K562 (cell line): ENCODE results near the gene PPP1R9B. TPM values are rescaled to one million over a fixed set of nuclear protein-coding genes. Genes with fewer than 3 reads are reported as not detected.
A peak's percentile ranks its signal among the peaks of the same experiment; 100 is the strongest.

Experiments
- ATAC-seq: fragments of 200-7000 bp; cut with Tn5 transposase; 3 replicates; pipeline ENCODE4 v1.9.1; 2020; ENCODE audit warnings: moderate library complexity
- BruUV-seq: library from RNA; stranded (reverse); fragments of 400-500 nt; replicated peaks from 2 replicates; lab custom pipeline; 2021; lab: Mats Ljungman, UMichigan
- CTCF ChIA-PET: fragments of 300-600 bp; formaldehyde crosslinking; extraction: SDS; loops from one replicate; lab custom pipeline; 2021; ENCODE audit warnings: low intra/inter-chr PET ratio; lab: Yijun Ruan, JAX
- POLR2A ChIA-PET: fragments of 300-600, 350-650 bp; sonication (Branson Sonifier 250); formaldehyde crosslinking; extraction: SDS; loops from one replicate; lab custom pipeline; 2021; ENCODE audit warnings: antibody characterized with exemption, inconsistent platforms; lab: Yijun Ruan, JAX
- DNase-seq, 4 experiments: peaks; one replicate each; pipeline versions ENCODE4 v3.0.0 to v3.0.0-alpha.2; 2011 to 2018; ENCODE audit warnings: low spot score in 3 of 4, mixed read lengths in 3 of 4; ENCODE audit errors: extremely low read depth in 1 of 4
- FAIRE-seq: peaks from 2 replicates; lab custom pipeline; 2011; peaks lifted over from hg19 to GRCh38; lab: Jason Lieb, UNC
- H2AFZ ChIP-seq: 2 replicates; pipeline ENCODE4 v1.6.0; 2011; ENCODE audit warnings: low read depth, low read length, control low read depth, inconsistent platforms
- H3K27ac ChIP-seq: fragments of 200-600 bp; 3 replicates; pipeline ENCODE4 v1.8.0; 2011; ENCODE audit warnings: low read depth, mild to moderate bottlenecking, control low read depth, inconsistent platforms, low read length, moderate library complexity, mixed read lengths; ENCODE audit errors: extremely low read depth
- H3K27me3 ChIP-seq, 2 experiments: fragments of 300-600 bp in 1 of 2; 2 replicates in 1 of 2; 3 replicates in 1 of 2; pipeline versions ENCODE4 v1.6.0 to v1.8.0; 2011; ENCODE audit warnings: inconsistent platforms in 2 of 2, low read length in 2 of 2, mild to moderate bottlenecking in 1 of 2, mixed read lengths in 1 of 2, moderate library complexity in 1 of 2; ENCODE audit not compliant: control insufficient read depth in 2 of 2, insufficient read depth in 2 of 2
- H3K36me3 ChIP-seq: fragments of 300-600 bp; 3 replicates; pipeline ENCODE4 v1.8.0; 2011; ENCODE audit warnings: mild to moderate bottlenecking, low read length, inconsistent platforms; ENCODE audit not compliant: control insufficient read depth, insufficient read depth
- H3K4me1 ChIP-seq, 2 experiments: fragments of 200-600 bp in 1 of 2; replicated peaks in 1 of 2; 2 replicates in 1 of 2; 3 replicates in 1 of 2; pipeline versions ENCODE4 v1.5.1 to v1.8.0; 2011; ENCODE audit warnings: inconsistent platforms in 2 of 2, low read length in 2 of 2, mild to moderate bottlenecking in 1 of 2, mixed read lengths in 1 of 2, moderate library complexity in 1 of 2; ENCODE audit not compliant: control insufficient read depth in 2 of 2, insufficient read depth in 2 of 2
- H3K4me2 ChIP-seq: 2 replicates; pipeline ENCODE4 v1.6.1; 2011; ENCODE audit warnings: low read length, control low read depth, inconsistent platforms, mixed read lengths; ENCODE audit not compliant: insufficient read depth
- H3K4me3 ChIP-seq: fragments of 200-600 bp; sonication (generic), shearing (Covaris generic); 2 replicates; pipeline ENCODE4 v1.5.1; 2016; ENCODE audit warnings: control low read depth, inconsistent platforms
- H3K79me2 ChIP-seq: fragments of 200-600 bp; 3 replicates; pipeline ENCODE4 v1.8.0; 2011; ENCODE audit warnings: low read length, inconsistent platforms; ENCODE audit not compliant: control insufficient read depth, insufficient read depth
- H3K9ac ChIP-seq, 2 experiments: 2 replicates each; pipeline versions ENCODE4 v1.6.0 to v1.6.1; 2011; ENCODE audit warnings: low read depth in 2 of 2, low read length in 2 of 2, control low read depth in 1 of 2, inconsistent platforms in 1 of 2, mild to moderate bottlenecking in 1 of 2, mixed read lengths in 1 of 2; ENCODE audit not compliant: insufficient read depth in 1 of 2
- H3K9me1 ChIP-seq: one replicate; pipeline ENCODE4 v1.6.0; 2011; ENCODE audit warnings: inconsistent platforms, mild to moderate bottlenecking, low read length, moderate library complexity; ENCODE audit not compliant: control insufficient read depth, insufficient read depth
- H3K9me3 ChIP-seq: replicated peaks from 2 replicates; pipeline ENCODE4 v1.5.1; 2011; ENCODE audit warnings: low read depth, low read length, inconsistent platforms; ENCODE audit not compliant: control insufficient read depth, insufficient read depth
- H4K20me1 ChIP-seq: replicated peaks from 2 replicates; pipeline ENCODE4 v1.6.1; 2011; ENCODE audit warnings: low read length, inconsistent platforms, mixed read lengths; ENCODE audit not compliant: control insufficient read depth, insufficient read depth
- BRF1 ChIP-seq: IDR thresholded peaks from 3 replicates; pipeline ENCODE4 v1.6.1; 2011; ENCODE audit warnings: borderline replicate concordance, mild to moderate bottlenecking; ENCODE audit not compliant: insufficient read length; ENCODE audit errors: extremely low read depth
- GATAD2B ChIP-seq: fragments of 450-650 bp; IDR thresholded peaks from 2 replicates; pipeline ENCODE4 v1.6.1; 2017; ENCODE audit warnings: mild to moderate bottlenecking, borderline replicate concordance
- KAT7 ChIP-seq: sonication (generic); formaldehyde crosslinking; IDR thresholded peaks from 2 replicates; pipeline ENCODE4 v1.8.0; 2022; ENCODE audit warnings: missing genetic modification reagents, mild to moderate bottlenecking, borderline replicate concordance
- MAFF ChIP-seq: IDR thresholded peaks from 2 replicates; pipeline ENCODE4 v1.6.1; 2012; ENCODE audit warnings: low read length, improper control_type of control experiment
- MTF1 ChIP-seq: fragments of 250-450 bp; sonication (Bioruptor Pico); IDR thresholded peaks from 2 replicates; pipeline ENCODE4 v1.9.0; 2021; ENCODE audit warnings: moderate library complexity, mild to moderate bottlenecking, inconsistent platforms, borderline replicate concordance
- NR2C2 ChIP-seq, 2 experiments: fragments of 200-800 bp in 1 of 2; sonication (Bioruptor generic) in 1 of 2; sonication (generic) in 1 of 2; formaldehyde crosslinking in 1 of 2; IDR thresholded peaks; 2 replicates each; pipeline versions ENCODE4 v1.6.1 to v1.8.0; 2016 to 2022; ENCODE audit warnings: mild to moderate bottlenecking in 1 of 2, missing compliant biosample characterization in 1 of 2, missing genetic modification characterization in 1 of 2, missing genetic modification reagents in 1 of 2
- RBFOX2 ChIP-seq: fragments of 200-400 bp; formaldehyde crosslinking; IDR thresholded peaks from 2 replicates; pipeline ENCODE4 v1.6.1; 2017; ENCODE audit warnings: low read depth, mild to moderate bottlenecking, low read length, moderate library complexity
- SIX5 ChIP-seq, 2 experiments: IDR thresholded peaks; 2 replicates each; pipeline ENCODE4 v1.6.1; 2011; ENCODE audit warnings: low read length in 2 of 2, borderline replicate concordance in 1 of 2, low read depth in 1 of 2, mild to moderate bottlenecking in 1 of 2, moderate library complexity in 1 of 2; ENCODE audit not compliant: insufficient read depth in 1 of 2
- SMARCC2 ChIP-seq: fragments of 450-650 bp; IDR thresholded peaks from 2 replicates; pipeline ENCODE4 v1.6.1; 2017; ENCODE audit warnings: antibody characterized with exemption, moderate library complexity, mild to moderate bottlenecking, low read depth
- SRSF1 ChIP-seq: fragments of 200-400 bp; formaldehyde crosslinking; IDR thresholded peaks from 2 replicates; pipeline ENCODE4 v1.6.1; 2017; ENCODE audit warnings: mild to moderate bottlenecking, low read depth, low read length, moderate library complexity
- WGBS: fragments of 100-300 bp; shearing (Covaris generic); methylation state at CpG from one replicate; pipeline ENCODE4 v1.1.6; 2016; ENCODE audit warnings: low coverage, mixed read lengths; ENCODE audit not compliant: insufficient coverage; ENCODE audit errors: missing lambda C conversion rate; 5-methylcytosine and 5-hydroxymethylcytosine counted together
- in situ Hi-C: fragments of 300-500 bp; cut with MboI; formaldehyde crosslinking; loops from 4 replicates; pipeline ENCODE4 v1.15.0; 2018; ENCODE audit warnings: inconsistent platforms, mixed read lengths
- intact Hi-C: fragments of 100-400 bp; cut with micrococcal nuclease; formaldehyde crosslinking; loops from 2 replicates; pipeline ENCODE4 v1.14.2; 2022
- polyA plus RNA-seq, 8 experiments: library from polyadenylated mRNA; depleted of rRNA in 4 of 8; stranded (reverse) in 5 of 8; unstranded in 3 of 8; fragments of >200 nt; fragmentation: Nextera tagmentation in 2 of 8; fragmentation: Illumina TruSeq in 1 of 8; extraction: Ambion mirVana in 2 of 8; extraction: Trizol in 1 of 8; gene quantifications; 2 replicates each; pipeline versions ENCODE4 v1.2.1 to v1.2.3, GENCODE V29; 2011 to 2014; ENCODE audit warnings: inconsistent platforms in 1 of 8, missing spikeins in 1 of 8
- total RNA-seq, 7 experiments: library from RNA; depleted of rRNA in 6 of 7; stranded (reverse); fragments of >200 nt in 6 of 7; fragmentation: Illumina TruSeq in 2 of 7; extraction: Trizol in 2 of 7; gene quantifications; 2 replicates each; pipeline versions ENCODE4 v1.2.1 to v1.2.3, GENCODE V29; 2011 to 2021; ENCODE audit warnings: low replicate concordance in 1 of 7
- TF ChIP-seq, protein P1 (sequence below): IDR thresholded peaks from 2 replicates; pipeline ENCODE4 v1.6.1; 2011; ENCODE audit not compliant: insufficient read length; ENCODE audit errors: extremely low read depth
- TF ChIP-seq, protein P2 (sequence below): fragments of 450-650 bp; formaldehyde crosslinking; IDR thresholded peaks from 2 replicates; pipeline ENCODE4 v1.4.0; 2020; ENCODE audit warnings: mild to moderate bottlenecking, moderate library complexity
- TF ChIP-seq, protein P3 (sequence below): fragments of 450-650 bp; formaldehyde crosslinking; IDR thresholded peaks from 2 replicates; pipeline ENCODE4 v1.4.0; 2020; ENCODE audit warnings: mild to moderate bottlenecking, moderate library complexity

PPP1R9B gene
- total and polyA plus RNA-seq, 9 of the 15 experiments (the other 6 are each of a cell fraction or from before 2014, with no cell fraction given): 0.10 to 63.5 (median 24.7) TPM

DNA sequence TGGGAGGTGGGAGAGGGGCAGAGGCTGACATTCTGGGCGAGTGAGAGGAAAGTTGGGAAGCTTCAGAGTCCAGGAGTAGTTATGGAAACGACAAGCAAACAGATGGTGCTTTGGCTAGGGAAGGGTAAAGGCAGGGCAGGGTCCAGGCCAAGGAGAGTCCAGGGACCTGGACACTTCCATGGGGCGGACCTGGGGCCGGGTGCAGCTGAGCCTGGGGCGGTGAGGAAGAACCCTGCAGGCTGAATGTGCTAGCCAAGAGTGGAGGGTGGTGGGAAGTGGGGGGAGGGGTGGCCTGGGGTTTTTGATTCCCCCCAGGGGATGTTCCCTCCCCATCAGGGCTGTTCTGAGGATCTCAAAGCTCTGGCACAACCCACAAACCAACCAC is 2.6 kb downstream of the PPP1R9B start:
- no peaks in the 10 kb centered on the region for H3K9me3 ChIP-seq
- no TSS peak for BruUV-seq
- peak overlapping the region; percentile 67 for H3K4me3 ChIP-seq
- no peak for ATAC-seq
- peak overlapping the region; percentile 80 for H3K4me2 ChIP-seq
- H3K4me1 ChIP-seq: peaks cover 28 to 82% of the 10 kb centered on the region in 2 experiments
- H3K27me3 ChIP-seq: no peaks in the 10 kb centered on the region
- in situ Hi-C loops: no loop called here
- no peak for FAIRE-seq
- H3K27ac ChIP-seq: peak overlapping the region; percentile 83; the same call in 1 of the 3 replicates
- peaks cover 86% of the 10 kb centered on the region for H3K79me2 ChIP-seq
- 9% methylated on average over 5 of the region's 5 CpGs for WGBS
- TF ChIP-seq MAFF: no peak
- TF ChIP-seq NR2C2 (CRISPR knock-in tag; IDR thresholded peaks at IDR 0.05): no peak
- no peak for TF ChIP-seq NR2C2 (tag; IDR thresholded peaks at IDR 0.05)
- no peak for TF ChIP-seq SIX5 (IDR thresholded peaks at IDR 0.05; ENCODE audit: borderline replicate concordance in 1 of 2, insufficient read depth in 1 of 2, low read depth in 1 of 2, low read length in 2 of 2)
- TF ChIP-seq, protein P1, sequence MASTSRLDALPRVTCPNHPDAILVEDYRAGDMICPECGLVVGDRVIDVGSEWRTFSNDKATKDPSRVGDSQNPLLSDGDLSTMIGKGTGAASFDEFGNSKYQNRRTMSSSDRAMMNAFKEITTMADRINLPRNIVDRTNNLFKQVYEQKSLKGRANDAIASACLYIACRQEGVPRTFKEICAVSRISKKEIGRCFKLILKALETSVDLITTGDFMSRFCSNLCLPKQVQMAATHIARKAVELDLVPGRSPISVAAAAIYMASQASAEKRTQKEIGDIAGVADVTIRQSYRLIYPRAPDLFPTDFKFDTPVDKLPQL: no peak
- TF ChIP-seq, protein P2, sequence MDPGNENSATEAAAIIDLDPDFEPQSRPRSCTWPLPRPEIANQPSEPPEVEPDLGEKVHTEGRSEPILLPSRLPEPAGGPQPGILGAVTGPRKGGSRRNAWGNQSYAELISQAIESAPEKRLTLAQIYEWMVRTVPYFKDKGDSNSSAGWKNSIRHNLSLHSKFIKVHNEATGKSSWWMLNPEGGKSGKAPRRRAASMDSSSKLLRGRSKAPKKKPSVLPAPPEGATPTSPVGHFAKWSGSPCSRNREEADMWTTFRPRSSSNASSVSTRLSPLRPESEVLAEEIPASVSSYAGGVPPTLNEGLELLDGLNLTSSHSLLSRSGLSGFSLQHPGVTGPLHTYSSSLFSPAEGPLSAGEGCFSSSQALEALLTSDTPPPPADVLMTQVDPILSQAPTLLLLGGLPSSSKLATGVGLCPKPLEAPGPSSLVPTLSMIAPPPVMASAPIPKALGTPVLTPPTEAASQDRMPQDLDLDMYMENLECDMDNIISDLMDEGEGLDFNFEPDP (CRISPR knock-in tag): no peak
- no peak for TF ChIP-seq SRSF1
- TF ChIP-seq, protein P3, sequence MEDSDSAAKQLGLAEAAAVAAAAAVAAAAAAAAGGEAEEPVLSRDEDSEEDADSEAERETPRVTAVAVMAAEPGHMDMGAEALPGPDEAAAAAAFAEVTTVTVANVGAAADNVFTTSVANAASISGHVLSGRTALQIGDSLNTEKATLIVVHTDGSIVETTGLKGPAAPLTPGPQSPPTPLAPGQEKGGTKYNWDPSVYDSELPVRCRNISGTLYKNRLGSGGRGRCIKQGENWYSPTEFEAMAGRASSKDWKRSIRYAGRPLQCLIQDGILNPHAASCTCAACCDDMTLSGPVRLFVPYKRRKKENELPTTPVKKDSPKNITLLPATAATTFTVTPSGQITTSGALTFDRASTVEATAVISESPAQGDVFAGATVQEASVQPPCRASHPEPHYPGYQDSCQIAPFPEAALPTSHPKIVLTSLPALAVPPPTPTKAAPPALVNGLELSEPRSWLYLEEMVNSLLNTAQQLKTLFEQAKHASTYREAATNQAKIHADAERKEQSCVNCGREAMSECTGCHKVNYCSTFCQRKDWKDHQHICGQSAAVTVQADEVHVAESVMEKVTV (CRISPR knock-in tag): no peak
- TF ChIP-seq MTF1 (CRISPR knock-in tag): no peak
- 0 out of 2 replicates have a peak, but pooled peaks have one; percentile 17 for TF ChIP-seq KAT7
- no peak for TF ChIP-seq SMARCC2
- no peak for TF ChIP-seq GATAD2B
- no peak for TF ChIP-seq BRF1
- peak; percentile 16; the same call in 1 of the 2 replicates for TF ChIP-seq RBFOX2
- peak overlapping the region; percentile 67 to 97; a peak in 3 of 4 replicates for H3K9ac ChIP-seq
- peaks cover 53% of the 10 kb centered on the region for H3K36me3 ChIP-seq
- peaks cover 14% of the 10 kb centered on the region for H4K20me1 ChIP-seq
- no peak overlapping the region for H2AFZ ChIP-seq
- DNase-seq: no peak
- ChIA-PET CTCF (no interaction called here), POLR2A (interaction anchor here (0.9 kb wide), 1 partner anchor 135 kb away, joined by 3 read pairs; no protein-coding TSS in a partner anchor)
- peaks cover 16% of the 10 kb centered on the region for H3K9me1 ChIP-seq
- intact Hi-C loops: no loop called here
